H9 (cell line): ENCODE results near the gene RNF111. TPM values are rescaled to one million over a fixed set of nuclear protein-coding genes. Genes with fewer than 3 reads are reported as not detected.

Experiments used
- DNase-seq: peaks from one replicate; pipeline ENCODE4 v3.0.0-alpha.2; 2017
- H2AFZ ChIP-seq: one replicate; pipeline ENCODE4 v1.6.1; 2013; ENCODE audit warnings: mild to moderate bottlenecking, low read length, control low read depth, moderate library complexity
- H2AK5ac ChIP-seq: 2 replicates; pipeline ENCODE4 v1.6.1; 2013; ENCODE audit warnings: low read length, control low read depth, mixed read lengths; ENCODE audit not compliant: insufficient read length
- H2BK120ac ChIP-seq: one replicate; pipeline ENCODE4 v1.6.1; 2013; ENCODE audit warnings: low read depth, mild to moderate bottlenecking, low read length, control low read depth, inconsistent platforms; ENCODE audit not compliant: poor library complexity, severe bottlenecking
- H2BK12ac ChIP-seq: 2 replicates; pipeline ENCODE4 v1.6.1; 2013; ENCODE audit warnings: low read length, control low read depth, mixed read lengths, low read depth; ENCODE audit not compliant: insufficient read length
- H2BK15ac ChIP-seq: 2 replicates; pipeline ENCODE4 v1.6.1; 2013; ENCODE audit warnings: low read depth, low read length, control low read depth
- H2BK20ac ChIP-seq: one replicate; pipeline ENCODE4 v1.6.1; 2013; ENCODE audit warnings: low read depth, mild to moderate bottlenecking, low read length, control low read depth, inconsistent platforms; ENCODE audit not compliant: poor library complexity, severe bottlenecking
- H2BK5ac ChIP-seq: 2 replicates; pipeline ENCODE4 v1.6.1; 2013; ENCODE audit warnings: low read length, control low read depth, mixed read lengths; ENCODE audit not compliant: insufficient read length
- H3K14ac ChIP-seq: 2 replicates; pipeline ENCODE4 v1.6.1; 2013; ENCODE audit warnings: low read length, control low read depth; ENCODE audit not compliant: insufficient read depth
- H3K18ac ChIP-seq: 2 replicates; pipeline ENCODE4 v1.6.1; 2013; ENCODE audit warnings: low read depth, mild to moderate bottlenecking, mixed read lengths, low read length, control low read depth; ENCODE audit not compliant: insufficient read length
- H3K23ac ChIP-seq: 2 replicates; pipeline ENCODE4 v1.6.1; 2013; ENCODE audit warnings: low read length, control low read depth, mixed read lengths, low read depth; ENCODE audit not compliant: insufficient read length
- H3K23me2 ChIP-seq: 2 replicates; pipeline ENCODE4 v1.6.1; 2013; ENCODE audit warnings: low read depth, mild to moderate bottlenecking, mixed read lengths, low read length, control low read depth; ENCODE audit not compliant: insufficient read length, poor library complexity, severe bottlenecking
- H3K27ac ChIP-seq: 2 replicates; pipeline ENCODE4 v1.5.1; 2013; ENCODE audit warnings: low read length, control low read depth, mixed read lengths, low read depth; ENCODE audit not compliant: insufficient read length
- H3K27me3 ChIP-seq: 2 replicates; pipeline ENCODE4 v1.6.1; 2013; ENCODE audit warnings: low read length, control low read depth, inconsistent platforms; ENCODE audit not compliant: insufficient read depth
- H3K4ac ChIP-seq: 2 replicates; pipeline ENCODE4 v1.6.1; 2013; ENCODE audit warnings: low read depth, mild to moderate bottlenecking, control low read depth, inconsistent platforms, low read length, moderate library complexity
- H3K4me1 ChIP-seq: 2 replicates; pipeline ENCODE4 v1.6.1; 2013; ENCODE audit warnings: low read length, control low read depth, inconsistent platforms; ENCODE audit not compliant: insufficient read depth
- H3K4me2 ChIP-seq: 2 replicates; pipeline ENCODE4 v1.6.1; 2013; ENCODE audit warnings: low read length, control low read depth, mixed read lengths; ENCODE audit not compliant: insufficient read length, insufficient read depth
- H3K56ac ChIP-seq: 2 replicates; pipeline ENCODE4 v1.6.1; 2013; ENCODE audit warnings: low read depth, mild to moderate bottlenecking, mixed read lengths, low read length, control low read depth; ENCODE audit not compliant: insufficient read length
- H3K79me1 ChIP-seq: 2 replicates; pipeline ENCODE4 v1.6.1; 2013; ENCODE audit warnings: low read depth, mild to moderate bottlenecking, moderate library complexity, low read length, control low read depth, inconsistent platforms; ENCODE audit not compliant: insufficient read depth, poor library complexity, severe bottlenecking
- H3K79me2 ChIP-seq: 2 replicates; pipeline ENCODE4 v1.6.1; 2013; ENCODE audit warnings: low read length, control low read depth, inconsistent platforms; ENCODE audit not compliant: insufficient read depth
- H3K9ac ChIP-seq: 2 replicates; pipeline ENCODE4 v1.6.1; 2013; ENCODE audit warnings: low read length, control low read depth, mixed read lengths; ENCODE audit not compliant: insufficient read length; ENCODE audit errors: extremely low read depth
- H3K9me3 ChIP-seq: one replicate; pipeline ENCODE4 v1.6.1; 2013; ENCODE audit warnings: low read depth, low read length, inconsistent platforms; ENCODE audit not compliant: control insufficient read depth
- H3T11ph ChIP-seq: one replicate; pipeline ENCODE4 v1.6.1; 2013; ENCODE audit warnings: mild to moderate bottlenecking, low read length, control low read depth, inconsistent platforms
- H4K20me1 ChIP-seq: one replicate; pipeline ENCODE4 v1.6.1; 2013; ENCODE audit not compliant: control insufficient read depth, insufficient read length, insufficient read depth
- H4K5ac ChIP-seq: 2 replicates; pipeline ENCODE4 v1.6.1; 2013; ENCODE audit warnings: low read depth, mild to moderate bottlenecking, mixed read lengths, low read length, control low read depth; ENCODE audit not compliant: insufficient read length
- H4K8ac ChIP-seq: replicated peaks from 2 replicates; pipeline ENCODE4 v1.6.1; 2013; ENCODE audit warnings: low read length, control low read depth, mixed read lengths, low read depth; ENCODE audit not compliant: insufficient read length
- H4K91ac ChIP-seq: 2 replicates; pipeline ENCODE4 v1.6.1; 2013; ENCODE audit warnings: low read depth, mild to moderate bottlenecking, moderate library complexity, mixed read lengths, low read length, control low read depth; ENCODE audit not compliant: insufficient read length
- H3K27ac Mint-ChIP-seq, 3 experiments: 2 replicates in 2 of 3; 3 replicates in 1 of 3; pipeline ENCODE4 v1.8.0; 2020 to 2021; ENCODE audit warnings: mixed read lengths in 3 of 3, mild to moderate bottlenecking in 1 of 3, moderate library complexity in 1 of 3
- H3K27me3 Mint-ChIP-seq: 2 replicates; pipeline ENCODE4 v1.8.0; 2021; ENCODE audit warnings: low read depth, mild to moderate bottlenecking, moderate library complexity, mixed read lengths
- H3K36me3 Mint-ChIP-seq, 3 experiments: 2 replicates in 2 of 3; 3 replicates in 1 of 3; pipeline ENCODE4 v1.8.0; 2020 to 2021; ENCODE audit warnings: low read depth in 3 of 3, mixed read lengths in 3 of 3; ENCODE audit not compliant: insufficient read depth in 1 of 3
- H3K4me1 Mint-ChIP-seq, 2 experiments: 2 replicates each; pipeline ENCODE4 v1.8.0; 2020; ENCODE audit warnings: mixed read lengths in 2 of 2
- H3K4me3 Mint-ChIP-seq, 2 experiments: 2 replicates in 1 of 2; 3 replicates in 1 of 2; pipeline ENCODE4 v1.8.0; 2020 to 2021; ENCODE audit warnings: mild to moderate bottlenecking in 2 of 2, mixed read lengths in 2 of 2, moderate library complexity in 1 of 2
- H3K9me3 Mint-ChIP-seq, 2 experiments: 2 replicates in 1 of 2; 3 replicates in 1 of 2; pipeline ENCODE4 v1.8.0; 2020; ENCODE audit warnings: mild to moderate bottlenecking in 2 of 2, mixed read lengths in 2 of 2, moderate library complexity in 1 of 2
- WGBS: extraction: QIAGEN DNeasy Blood & Tissue Kit; methylation state at CpG from one replicate; pipeline ENCODE4 v1.1.7; 2013; ENCODE audit warnings: missing lambda C conversion rate, low lambda C conversion rate, mixed read lengths; ENCODE audit not compliant: insufficient read length; ENCODE audit errors: extremely low coverage; 5-methylcytosine and 5-hydroxymethylcytosine counted together
- total RNA-seq: library from RNA; stranded (reverse); gene quantifications from 2 replicates; pipeline ENCODE4 v1.2.1, GENCODE V29; 2021
- TF ChIP-seq, protein P1 (sequence below): fragments of 200-600 bp; sonication (generic); conservative IDR thresholded peaks from 3 replicates; pipeline ENCODE4 v1.8.0; 2021; ENCODE audit warnings: antibody characterized with exemption, mild to moderate bottlenecking

Gene RNF111
- total RNA-seq, 1 experiment from 2014 or later, result 28.0 TPM

- Mint-ChIP-seq H3K9me3 (no peaks in the 10 kb centered on the region), H3K36me3 (peaks cover 27 to 83% (median 61%) of the 10 kb centered on the region in 3 experiments), H3K27me3 (no peaks in the 10 kb centered on the region; the same call in 1 of the 2 replicates), H3K4me1 (peaks cover 0 to 10% of the 10 kb centered on the region in 2 experiments; a peak in 2 of 4 replicates), H3K4me3 (no peak overlapping the region), H3K27ac (peak overlapping the region in 2 of 3 experiments; percentile 53 to 74; a peak in 3 of 7 replicates)
- no peak overlapping the region for H2BK120ac ChIP-seq
- H4K8ac ChIP-seq, result no peak overlapping the region
- no peaks in the 10 kb centered on the region for H3K27me3 ChIP-seq
- no peak overlapping the region for H3K4me2 ChIP-seq
- no peaks in the 10 kb centered on the region for H3K9me3 ChIP-seq
- H2AFZ ChIP-seq, result no peak overlapping the region
- no peak overlapping the region for H3T11ph ChIP-seq
- no peaks in the 10 kb centered on the region for H3K79me1 ChIP-seq
- no peak overlapping the region for H3K23ac ChIP-seq
- no peaks in the 10 kb centered on the region for H3K79me2 ChIP-seq
- H4K5ac ChIP-seq, result no peak overlapping the region
- H3K14ac ChIP-seq, result no peak overlapping the region
- no peak overlapping the region for H3K56ac ChIP-seq
- no peaks in the 10 kb centered on the region for H3K23me2 ChIP-seq
- no peak overlapping the region for H2BK12ac ChIP-seq
- no peak overlapping the region for H2BK20ac ChIP-seq
- H3K18ac ChIP-seq, result no peak overlapping the region
- no peak overlapping the region for H3K9ac ChIP-seq
- TF ChIP-seq, protein P1, sequence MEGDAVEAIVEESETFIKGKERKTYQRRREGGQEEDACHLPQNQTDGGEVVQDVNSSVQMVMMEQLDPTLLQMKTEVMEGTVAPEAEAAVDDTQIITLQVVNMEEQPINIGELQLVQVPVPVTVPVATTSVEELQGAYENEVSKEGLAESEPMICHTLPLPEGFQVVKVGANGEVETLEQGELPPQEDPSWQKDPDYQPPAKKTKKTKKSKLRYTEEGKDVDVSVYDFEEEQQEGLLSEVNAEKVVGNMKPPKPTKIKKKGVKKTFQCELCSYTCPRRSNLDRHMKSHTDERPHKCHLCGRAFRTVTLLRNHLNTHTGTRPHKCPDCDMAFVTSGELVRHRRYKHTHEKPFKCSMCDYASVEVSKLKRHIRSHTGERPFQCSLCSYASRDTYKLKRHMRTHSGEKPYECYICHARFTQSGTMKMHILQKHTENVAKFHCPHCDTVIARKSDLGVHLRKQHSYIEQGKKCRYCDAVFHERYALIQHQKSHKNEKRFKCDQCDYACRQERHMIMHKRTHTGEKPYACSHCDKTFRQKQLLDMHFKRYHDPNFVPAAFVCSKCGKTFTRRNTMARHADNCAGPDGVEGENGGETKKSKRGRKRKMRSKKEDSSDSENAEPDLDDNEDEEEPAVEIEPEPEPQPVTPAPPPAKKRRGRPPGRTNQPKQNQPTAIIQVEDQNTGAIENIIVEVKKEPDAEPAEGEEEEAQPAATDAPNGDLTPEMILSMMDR, result no peak
- no peak overlapping the region for H3K27ac ChIP-seq
- no peaks in the 10 kb centered on the region for H4K20me1 ChIP-seq
- H3K4ac ChIP-seq, result no peak overlapping the region
- no peak overlapping the region for H2BK5ac ChIP-seq
- no peak overlapping the region for H2AK5ac ChIP-seq
- no CpG with 5 or more reads among the region's 9 CpGs for WGBS
- H3K4me1 ChIP-seq, result no peaks in the 10 kb centered on the region
- no peak for DNase-seq
- H4K91ac ChIP-seq, result no peak overlapping the region
- no peak overlapping the region for H2BK15ac ChIP-seq
Observed at GRCh38 chr15:59140422-59141226, 153.2 kb downstream of the RNF111 start.
